GM21447 (cell line): Measurements from ENCODE around the gene MAP3K4.

Source experiments
- ATAC-seq: cut with Tn5 transposase; IDR thresholded peaks from one replicate; pipeline ENCODE4 v1.9.1; 2021; ENCODE audit not compliant: unreplicated experiment

Gene MAP3K4

GRCh38 chr6:161166677-161167076 lies 175.1 kb downstream of the MAP3K4 start:
- ATAC-seq = no peak
